ENCODE measurements around the gene OIT3.

OIT3 gene

GRCh38 chr10:72952642-72953158 is 59.2 kb downstream of the OIT3 start:
- DNase-seq (ENCODE audit: low spot score): no peak

- no peak for DNase-seq (ENCODE audit: low spot score)
These were observed 60.1 kb downstream of the OIT3 start for GRCh38 chr10:72953687-72954086.

- no peak for DNase-seq (ENCODE audit: low spot score)
These were observed 60.7 kb downstream of the OIT3 start for GRCh38 chr10:72954230-72954595.

GRCh38 chr10:72954596-72955554 is 61.3 kb downstream of the OIT3 start, which contains the start of gene PLA2G12B:
Gene PLA2G12B, minus strand, starts transcription at chr10:72954806. Its CDS starts 121 bp downstream, at chr10:72954685.
- no peak for DNase-seq (ENCODE audit: low spot score)

- DNase-seq (ENCODE audit: low spot score): no peak
These were observed 62.5 kb downstream of the OIT3 start for GRCh38 chr10:72956001-72956400.

- no peak for DNase-seq (ENCODE audit: low spot score)
These were observed 83.3 kb downstream of the OIT3 start for GRCh38 chr10:72976886-72977285.

GRCh38 chr10:72979709-72980108 is 86.2 kb downstream of the OIT3 start:
- DNase-seq (ENCODE audit: low spot score): no peak

- DNase-seq (ENCODE audit: low spot score): no peak
These were observed 86.8 kb downstream of the OIT3 start for GRCh38 chr10:72980348-72980747.

GRCh38 chr10:72981028-72981881 is 87.7 kb downstream of the OIT3 start:
- no peak for DNase-seq (ENCODE audit: low spot score)

- no peak for DNase-seq (ENCODE audit: low spot score)
These were observed 88.5 kb downstream of the OIT3 start for GRCh38 chr10:72981882-72982529.

Measured in globus pallidus (tissue), 1 donor.